Activated naive CD4-positive, alpha-beta T cell treated with anti-CD3 and anti-CD28 coated beads, Interleukin-2, amount 10 ng/mL, durations not matched to agents 7 days and 5 days (primary cell): Measurements from ENCODE around the gene FAU.
A peak's percentile ranks its signal among the peaks of the same experiment; 100 is the strongest.

Source experiments
- CTCF ChIA-PET: fragments of 350-600 bp; sonication (Branson Sonifier 250); formaldehyde crosslinking; loops from one replicate; lab custom pipeline; 2021; ENCODE audit warnings: antibody characterized with exemption; lab: Charles Lee
- DNase-seq: peaks from one replicate; pipeline ENCODE4 v3.0.0-alpha.2; 2020
- H3K27ac Mint-ChIP-seq: one replicate; pipeline ENCODE4 v1.8.0; 2021; ENCODE audit warnings: mild to moderate bottlenecking, moderate library complexity, mixed read lengths
- H3K27me3 Mint-ChIP-seq: one replicate; pipeline ENCODE4 v1.8.0; 2021; ENCODE audit warnings: mild to moderate bottlenecking, mixed read lengths
- H3K36me3 Mint-ChIP-seq: one replicate; pipeline ENCODE4 v1.8.0; 2021; ENCODE audit warnings: mixed read lengths
- H3K4me1 Mint-ChIP-seq: one replicate; pipeline ENCODE4 v1.8.0; 2021; ENCODE audit warnings: mixed read lengths
- H3K4me3 Mint-ChIP-seq: one replicate; pipeline ENCODE4 v1.8.0; 2021; ENCODE audit warnings: mild to moderate bottlenecking, moderate library complexity, mixed read lengths
- H3K9me3 Mint-ChIP-seq: one replicate; pipeline ENCODE4 v1.8.0; 2021; ENCODE audit warnings: mixed read lengths

Gene FAU

DNA sequence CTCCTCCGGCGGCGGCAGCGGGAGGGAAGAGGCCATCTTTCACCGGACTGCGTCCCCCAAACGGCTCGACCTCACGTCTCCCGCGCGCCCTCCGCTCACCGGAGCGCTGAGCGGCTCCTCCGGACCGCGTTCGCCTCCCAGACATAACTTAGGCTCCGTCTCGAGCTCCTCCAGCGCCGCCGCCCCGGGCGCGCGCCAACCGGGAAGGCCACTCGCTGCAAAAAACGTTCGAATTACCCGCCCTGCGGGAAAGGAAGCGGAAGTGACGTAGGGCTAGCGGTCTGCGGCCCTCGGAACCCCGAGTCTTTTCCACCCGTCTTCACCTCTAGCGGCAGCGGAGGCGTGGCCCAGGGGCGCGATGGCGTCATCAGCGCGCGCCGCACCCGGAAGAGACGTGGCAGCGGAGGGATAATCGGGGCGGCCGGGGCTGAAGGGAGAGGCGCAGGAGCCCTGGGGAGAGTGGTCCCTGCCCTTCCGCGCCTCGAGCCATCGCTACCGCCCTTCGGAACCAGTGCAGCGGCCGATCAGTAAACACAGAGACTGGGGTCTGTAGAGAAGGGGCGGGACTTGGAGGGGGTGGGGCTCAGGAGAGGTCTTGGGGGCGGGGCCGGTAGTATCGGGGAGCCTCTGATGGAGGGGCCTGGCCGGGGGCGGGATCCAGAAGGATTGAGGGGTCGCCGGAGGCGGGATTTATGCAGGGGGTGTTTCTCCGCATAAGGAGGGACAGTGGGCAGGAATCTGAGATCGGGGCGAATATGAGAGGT is 37.9 kb downstream of the FAU start, which contains the start of the genes CDCA5 and ZFPL1:
CDCA5 (minus strand) TSS at position 207 of the 764 bp plus-strand sequence; CDS start at position 145, 62 bp downstream.
ZFPL1 (plus strand) TSS at position 389 of the 764 bp plus-strand sequence. CDS start 477 bp downstream, outside the sequence.
- Mint-ChIP-seq H3K36me3 (peaks cover 57% of the 10 kb centered on the region), H3K27me3 (peaks cover 12% of the 10 kb centered on the region), H3K4me3 (peak within 1 kb of the TSS; percentile 97), H3K4me1 (peaks cover 59% of the 10 kb centered on the region), H3K9me3 (no peaks in the 10 kb centered on the region), H3K27ac (peak within 1 kb of the TSS; percentile 96)
- DNase-seq: peak; percentile 96
- CTCF ChIA-PET: interaction anchor here (1.3 to 2.2 kb wide), 5 partner anchors 15 to 70 kb away, joined by 4 to 8 read pairs (median 6); partner anchors contain the start of genes ARL2, TM7SF2 and ZNHIT2

DNA sequence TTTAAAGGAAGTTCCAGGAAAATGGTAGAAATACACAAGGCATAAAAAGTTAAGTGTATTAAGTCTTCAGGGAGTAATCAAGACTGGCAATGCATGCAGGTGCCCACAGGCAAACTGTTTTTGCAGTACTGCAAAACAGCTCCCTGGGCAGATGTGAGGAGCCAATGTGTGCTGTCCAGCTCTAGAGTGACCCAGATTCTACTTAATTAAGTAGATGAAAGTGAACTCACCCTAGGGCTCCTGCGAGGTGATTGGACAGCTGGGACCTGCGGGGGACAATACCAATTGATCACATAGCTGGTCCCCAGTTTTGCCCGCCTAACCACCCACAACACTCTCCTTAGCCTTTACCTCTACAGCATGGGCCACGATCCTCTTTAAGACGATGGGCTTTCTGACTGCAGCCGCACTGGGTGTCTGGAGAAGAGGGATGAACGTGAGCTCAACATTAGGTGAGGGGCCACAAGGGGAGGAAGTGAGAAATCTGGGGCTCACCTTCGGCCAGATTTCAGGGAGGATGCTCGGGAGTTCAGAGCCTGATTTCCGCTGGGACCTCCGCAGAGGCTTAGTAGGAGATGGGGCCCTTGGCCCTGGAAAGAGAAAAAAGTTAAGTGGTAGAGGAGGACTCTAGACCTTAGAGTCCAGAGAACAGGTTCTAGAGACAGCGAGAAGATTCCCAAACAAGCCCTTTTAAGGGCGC is 38.6 kb downstream of the FAU start:
- H3K4me3 Mint-ChIP-seq: peak overlapping the region; percentile 97
- peak; percentile 30 for DNase-seq

DNA sequence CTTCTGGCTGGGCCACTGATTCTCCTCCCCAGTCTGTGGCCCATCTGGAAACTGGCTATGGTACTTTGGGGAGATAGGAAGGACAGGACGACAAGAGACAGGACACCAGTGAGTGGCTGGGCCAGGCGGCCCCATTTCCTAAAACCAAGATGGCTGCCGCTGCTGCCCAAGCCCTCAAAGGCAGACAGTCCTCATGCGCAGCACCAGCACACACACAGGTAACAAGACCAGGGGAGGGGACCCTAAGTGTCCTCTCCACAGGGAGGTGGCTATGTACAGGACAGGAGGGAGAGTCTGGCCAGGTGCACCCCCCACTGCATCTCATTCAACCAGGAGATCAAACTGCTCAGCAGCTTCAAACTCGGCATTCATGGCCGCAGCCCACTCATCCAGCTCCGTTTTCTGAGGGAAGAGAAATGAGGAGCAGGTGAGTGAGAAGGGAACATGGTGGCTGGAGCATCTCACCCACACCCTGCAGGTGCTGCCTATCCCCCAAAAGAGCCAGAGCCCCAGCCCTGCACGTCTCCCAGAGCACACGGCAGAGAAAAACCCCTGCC is 43.1 kb downstream of the FAU start:
- DNase-seq: no peak
- Mint-ChIP-seq H3K4me3 (no peak overlapping the region), H3K36me3 (peaks cover 62% of the 10 kb centered on the region), H3K27ac (peak overlapping the region; percentile 86), H3K27me3 (peaks cover 5% of the 10 kb centered on the region), H3K9me3 (no peaks in the 10 kb centered on the region), H3K4me1 (peaks cover 55% of the 10 kb centered on the region)
- CTCF ChIA-PET: interaction anchor here (1.0 kb wide), 1 partner anchor 67 kb away, joined by 6 read pairs; no protein-coding TSS in a partner anchor

More for the DNA sequence above, 38.6 kb downstream of the FAU start:
- peak overlapping the region; percentile 96 for H3K27ac Mint-ChIP-seq
- peaks cover 12% of the 10 kb centered on the region for H3K27me3 Mint-ChIP-seq
- peaks cover 66% of the 10 kb centered on the region for H3K4me1 Mint-ChIP-seq
- H3K9me3 Mint-ChIP-seq: no peaks in the 10 kb centered on the region
- CTCF ChIA-PET: interaction anchor here (1.0 to 2.2 kb wide), 6 partner anchors 16 to 69 kb away, joined by 3 to 8 read pairs (median 6); partner anchors contain the start of genes ARL2, TM7SF2 and ZNHIT2
- peaks cover 58% of the 10 kb centered on the region for H3K36me3 Mint-ChIP-seq

DNA sequence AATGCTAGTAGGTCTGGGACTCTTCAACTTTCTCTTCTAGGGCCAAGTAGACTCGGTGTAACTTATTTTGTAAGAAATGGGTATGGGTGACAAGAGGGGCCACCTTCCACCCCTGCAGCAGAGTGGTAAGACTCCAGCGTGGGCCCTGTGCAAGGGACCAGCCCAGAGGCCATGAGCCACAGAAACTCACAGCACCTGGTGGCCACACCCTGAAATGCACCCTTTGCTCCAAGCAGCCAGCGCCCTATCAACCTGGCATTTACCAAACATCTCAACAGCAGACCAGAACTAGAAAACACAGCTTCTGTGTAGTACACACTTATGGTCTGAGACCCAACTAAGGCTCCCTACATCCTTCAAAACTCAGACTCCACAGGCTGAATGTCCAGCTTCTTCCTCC is 43.8 kb downstream of the FAU start:
- Mint-ChIP-seq H3K9me3 (no peaks in the 10 kb centered on the region), H3K4me1 (peaks cover 50% of the 10 kb centered on the region), H3K27ac (peak overlapping the region; percentile 86), H3K27me3 (no peaks in the 10 kb centered on the region), H3K36me3 (peaks cover 55% of the 10 kb centered on the region), H3K4me3 (no peak overlapping the region)
- CTCF ChIA-PET: interaction anchor here (1.0 to 1.4 kb wide), 2 partner anchors 29 to 66 kb away, joined by 4 to 6 read pairs; no protein-coding TSS in a partner anchor
- DNase-seq: peak; percentile 84

DNA sequence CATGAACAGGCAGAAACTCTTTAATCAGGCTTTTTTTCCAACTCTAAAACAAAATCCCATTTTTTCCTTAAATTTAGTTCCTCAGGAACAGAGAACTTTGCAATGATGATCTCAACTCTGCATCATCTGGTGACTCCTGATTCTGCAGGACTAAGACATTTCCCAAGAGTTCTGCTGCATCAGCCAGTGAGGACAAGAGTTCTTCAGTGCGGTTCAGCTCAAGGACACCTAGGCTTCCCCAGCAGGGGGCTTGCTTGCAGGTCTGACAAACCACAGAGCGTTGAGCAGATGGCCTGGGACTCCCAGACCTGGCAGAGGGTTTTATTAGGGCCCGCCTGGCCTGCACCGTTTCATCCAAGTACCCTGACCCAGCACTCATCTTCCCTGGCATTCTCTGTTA is 44.5 kb downstream of the FAU start:
- H3K4me1 Mint-ChIP-seq: peaks cover 43% of the 10 kb centered on the region
- CTCF ChIA-PET: interaction anchor here (1.4 to 2.0 kb wide), 4 partner anchors 28 to 230 kb away, joined by 4 to 6 read pairs (median 4); no protein-coding TSS in a partner anchor
- H3K4me3 Mint-ChIP-seq: no peak overlapping the region
- H3K36me3 Mint-ChIP-seq: peaks cover 49% of the 10 kb centered on the region
- DNase-seq: no peak
- H3K27ac Mint-ChIP-seq: peak overlapping the region; percentile 67
- H3K9me3 Mint-ChIP-seq: no peaks in the 10 kb centered on the region
- no peaks in the 10 kb centered on the region for H3K27me3 Mint-ChIP-seq

DNA sequence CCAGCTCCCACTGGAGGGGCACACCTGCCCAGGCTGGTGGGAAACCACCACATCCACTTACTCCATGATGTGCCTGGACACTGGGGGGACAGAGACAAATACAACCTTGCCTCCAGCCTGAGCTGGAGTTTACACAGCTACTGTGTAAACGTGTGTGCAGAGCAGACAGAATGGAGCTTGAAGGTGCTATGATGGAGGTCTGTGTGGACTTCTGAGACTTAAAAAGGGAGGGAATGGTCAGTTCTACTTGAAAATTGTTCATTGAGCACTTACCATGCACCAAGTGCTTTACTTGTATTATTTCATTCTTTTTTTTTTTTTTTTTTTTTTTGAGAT is 49.3 kb downstream of the FAU start:
- Mint-ChIP-seq H3K27ac (no peak overlapping the region), H3K36me3 (peaks cover 16% of the 10 kb centered on the region), H3K4me3 (no peak overlapping the region), H3K27me3 (no peaks in the 10 kb centered on the region), H3K4me1 (peaks cover 2% of the 10 kb centered on the region), H3K9me3 (no peaks in the 10 kb centered on the region)
- no peak for DNase-seq
- CTCF ChIA-PET: interaction anchor here (0.8 kb wide), 1 partner anchor 9 kb away, joined by 3 read pairs; no protein-coding TSS in a partner anchor

DNA sequence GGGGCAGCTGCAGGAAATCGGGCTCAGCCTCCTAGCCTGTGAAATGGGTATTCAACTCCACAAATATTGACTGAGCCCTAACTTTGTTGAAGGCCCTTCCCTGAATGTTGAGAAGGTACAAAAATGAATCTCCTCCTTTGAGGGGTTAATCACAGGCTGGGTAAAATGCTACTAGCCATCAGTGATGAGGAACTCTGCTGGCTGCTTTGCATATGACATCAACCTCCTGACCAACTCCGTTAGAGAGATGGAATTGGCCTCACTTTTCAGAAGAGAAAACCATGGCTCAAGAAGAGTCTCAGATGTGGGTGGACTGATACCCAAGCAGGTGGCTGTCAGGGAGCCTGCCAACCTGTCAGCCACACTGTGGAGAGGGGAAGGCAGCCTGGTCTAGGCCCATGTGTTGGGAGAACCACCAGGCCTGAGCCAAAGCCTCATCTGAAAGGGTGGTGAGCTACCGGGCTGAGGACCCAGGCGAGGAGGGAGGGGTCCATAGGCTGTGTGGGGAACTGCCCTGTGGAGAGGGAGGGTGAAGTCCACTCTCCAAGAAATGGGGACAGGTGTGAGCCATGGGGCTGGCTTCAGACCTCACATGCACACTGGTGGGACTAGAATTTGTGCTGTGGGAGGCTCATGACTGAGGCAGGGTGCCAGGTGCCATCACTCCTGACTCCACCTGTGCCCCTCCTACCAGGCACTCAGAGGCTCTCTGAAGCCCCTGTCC is 49.9 kb downstream of the FAU start:
- Mint-ChIP-seq H3K27me3 (no peaks in the 10 kb centered on the region), H3K36me3 (peaks cover 11% of the 10 kb centered on the region), H3K9me3 (no peaks in the 10 kb centered on the region), H3K4me3 (no peak overlapping the region), H3K27ac (no peak overlapping the region), H3K4me1 (no peaks in the 10 kb centered on the region)
- CTCF ChIA-PET: interaction anchor here (0.6 kb wide), 1 partner anchor 31 kb away, joined by 3 read pairs; the partner anchor contains the start of gene SAC3D1
- no peak for DNase-seq
